ENCODE results near the gene PLK3. TPM values are rescaled to one million over a fixed set of nuclear protein-coding genes. Genes with fewer than 3 reads are reported as not detected.
"Not testable (repeated sequence)": the region's sequence is repeated elsewhere in the genome, so short reads cannot be mapped to it uniquely, and the experiment has no call there.

The PLK3 gene
- total RNA-seq, 1 donor: 36.1 TPM

GRCh38 chr1:44806704-44807363 lies 6.7 kb downstream of the PLK3 start, which contains the start of gene DYNLT4:
TSS of gene DYNLT4 (minus strand) at chr1:44807351. CDS start at chr1:44806668, 683 bp downstream.
- TF ChIP-seq CTCF (IDR thresholded peaks at IDR 0.05; ENCODE audit: insufficient read depth, low read length): no peak
- peak within 1 kb of the TSS; percentile 56 for H3K4me3 ChIP-seq (ENCODE audit: low read depth, low read length)
- no peak for DNase-seq (ENCODE audit: low read depth)

GRCh38 chr1:44807364-44808062 lies 7.3 kb downstream of the PLK3 start:
- no peak for TF ChIP-seq CTCF (IDR thresholded peaks at IDR 0.05; ENCODE audit: insufficient read depth, low read length)
- H3K4me3 ChIP-seq (ENCODE audit: low read depth, low read length): peak overlapping the region; percentile 56
- DNase-seq (ENCODE audit: low read depth): peak; percentile 100

DNA sequence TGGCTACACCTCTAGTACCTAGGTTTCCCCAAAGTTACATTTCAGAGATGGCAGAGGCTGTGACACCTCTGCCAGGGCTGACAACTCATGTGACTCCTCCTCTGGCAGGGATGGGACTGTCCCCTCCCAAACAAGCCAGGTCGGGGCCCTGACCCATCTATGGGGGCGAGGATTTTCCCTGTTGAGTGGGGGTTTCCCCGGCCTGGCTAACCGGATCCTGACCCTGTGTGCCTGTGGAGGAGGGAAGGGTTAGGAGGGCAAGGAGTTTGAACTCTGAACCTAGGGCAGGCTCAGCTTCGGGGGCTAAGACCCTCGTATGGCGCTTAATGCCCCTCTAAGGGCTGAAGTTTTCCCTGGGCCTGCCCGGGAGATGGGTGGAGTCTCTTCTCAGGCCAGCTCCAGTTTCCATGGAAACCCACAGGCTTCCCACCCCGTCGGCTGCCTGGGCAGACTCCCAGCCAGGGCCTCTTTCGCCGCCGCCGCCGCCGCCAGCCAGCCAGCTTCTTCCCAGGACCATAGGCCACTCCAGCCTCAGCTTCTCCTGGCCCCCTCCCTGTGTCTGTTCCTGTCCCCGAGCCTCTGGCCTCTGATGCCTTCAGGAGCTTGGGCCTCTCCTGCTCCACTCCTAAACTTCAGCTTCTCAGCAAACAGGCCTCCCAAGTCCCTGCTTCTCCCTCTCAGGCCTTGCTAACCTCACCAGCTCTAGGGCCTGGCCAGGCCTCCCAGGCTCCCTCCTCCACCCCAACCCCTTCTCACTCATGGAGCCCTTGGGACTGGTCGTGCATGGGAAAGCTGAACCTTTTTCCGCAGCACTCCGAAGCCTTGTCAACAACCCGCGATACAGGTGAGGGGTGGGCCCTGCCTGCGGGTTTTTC lies 8.1 kb downstream of the PLK3 start, which contains the start of gene BTBD19:
Gene BTBD19 (plus strand): TSS at position 461 of the 875 bp plus-strand sequence. CDS start 298 bp downstream, at position 759.
- peak; percentile 94 for DNase-seq (ENCODE audit: low read depth)
- peak within 1 kb of the TSS; percentile 72 for H3K4me3 ChIP-seq (ENCODE audit: low read depth, low read length)
- TF ChIP-seq CTCF (IDR thresholded peaks at IDR 0.05; ENCODE audit: insufficient read depth, low read length): no peak

- DNase-seq (ENCODE audit: low read depth): peak; percentile 70
- TF ChIP-seq CTCF (IDR thresholded peaks at IDR 0.05; ENCODE audit: insufficient read depth, low read length): no peak
- H3K4me3 ChIP-seq (ENCODE audit: low read depth, low read length): peak overlapping the region; percentile 72
Measured at GRCh38 chr1:44808938-44809917, 9.1 kb downstream of the PLK3 start.

DNA sequence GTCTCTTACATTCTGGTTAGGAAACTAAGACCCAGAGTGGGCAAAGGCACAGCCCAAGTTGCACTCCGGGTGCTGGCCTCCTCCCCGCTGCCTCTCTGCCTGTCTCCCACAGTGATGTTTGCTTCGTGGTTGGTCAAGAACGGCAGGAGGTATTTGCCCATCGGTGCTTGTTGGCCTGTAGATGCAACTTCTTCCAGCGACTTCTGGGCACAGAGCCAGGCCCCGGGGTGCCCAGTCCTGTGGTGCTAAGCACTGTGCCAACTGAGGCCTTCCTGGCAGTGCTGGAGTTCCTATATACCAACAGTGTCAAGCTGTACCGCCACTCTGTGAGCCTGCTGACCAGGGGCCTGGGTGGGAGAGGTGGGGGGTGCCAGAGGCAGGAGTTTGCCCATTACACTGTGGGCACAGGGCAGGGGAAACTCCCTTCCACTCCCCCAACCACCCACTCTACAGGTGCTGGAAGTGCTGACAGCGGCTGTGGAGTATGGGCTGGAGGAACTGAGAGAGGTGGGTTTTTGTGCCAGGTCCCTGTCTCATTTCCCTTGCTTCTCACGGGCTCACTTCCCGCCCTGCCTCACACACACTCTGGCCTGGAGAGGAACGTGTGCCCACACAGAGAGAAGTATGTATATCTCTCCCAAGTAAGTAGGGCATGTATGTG lies 10.1 kb downstream of the PLK3 start:
- DNase-seq (ENCODE audit: low read depth): no peak
- no peak for TF ChIP-seq CTCF (IDR thresholded peaks at IDR 0.05; ENCODE audit: insufficient read depth, low read length)
- peak overlapping the region; percentile 72 for H3K4me3 ChIP-seq (ENCODE audit: low read depth, low read length)

GRCh38 chr1:44810762-44811105 lies 10.6 kb downstream of the PLK3 start:
- DNase-seq (ENCODE audit: low read depth): not testable (repeated sequence)
- H3K4me3 ChIP-seq (ENCODE audit: low read depth, low read length): peak overlapping the region; percentile 72

Measured in fibroblast of the aortic adventitia (primary cell).